Skeletal muscle cell (primary cell): Measurements from ENCODE around the gene RAPGEF6.
A peak's percentile ranks its signal among the peaks of the same experiment; 100 is the strongest.
"Not testable (repeated sequence)": the region's sequence is repeated elsewhere in the genome, so short reads cannot be mapped to it uniquely, and the experiment has no call there.

Experiments
- DNase-seq: peaks from one replicate; pipeline ENCODE4 v3.0.0-alpha.2; 2010; ENCODE audit warnings: low read depth
- H3K4me3 ChIP-seq: 2 replicates; pipeline ENCODE4 v1.5.1; 2011; ENCODE audit warnings: low read depth, mild to moderate bottlenecking, control low read depth, low read length, moderate library complexity

Gene RAPGEF6

GRCh38 chr5:131382407-131383395, 252.3 kb downstream of the RAPGEF6 start:
- DNase-seq: no peak
- H3K4me3 ChIP-seq: no peak overlapping the region

GRCh38 chr5:131381777-131382176, 253.3 kb downstream of the RAPGEF6 start:
- DNase-seq: no peak
- no peak overlapping the region for H3K4me3 ChIP-seq

GRCh38 chr5:131381021-131381420, 254.0 kb downstream of the RAPGEF6 start:
- no peak overlapping the region for H3K4me3 ChIP-seq
- no peak for DNase-seq

GRCh38 chr5:131380238-131380637, 254.8 kb downstream of the RAPGEF6 start:
- not testable (repeated sequence) for DNase-seq, H3K4me3 ChIP-seq

GRCh38 chr5:131379723-131380122, 255.3 kb downstream of the RAPGEF6 start:
- no peak overlapping the region for H3K4me3 ChIP-seq
- peak; percentile 22 for DNase-seq

GRCh38 chr5:131378721-131379541, 256.1 kb downstream of the RAPGEF6 start:
- no peak overlapping the region for H3K4me3 ChIP-seq
- DNase-seq: no peak

- no peak for DNase-seq
- no peak overlapping the region for H3K4me3 ChIP-seq
Measured at GRCh38 chr5:131377785-131378325, 257.2 kb downstream of the RAPGEF6 start.

- no peak for DNase-seq
- H3K4me3 ChIP-seq: no peak overlapping the region
Measured at GRCh38 chr5:131377346-131377745, 257.7 kb downstream of the RAPGEF6 start.

GRCh38 chr5:131375351-131375750, 259.7 kb downstream of the RAPGEF6 start:
- no peak overlapping the region for H3K4me3 ChIP-seq
- no peak for DNase-seq
